Smooth muscle cell (in vitro differentiated cells): ENCODE data around the gene C19orf44. TPM values are rescaled to one million over a fixed set of nuclear protein-coding genes. Genes with fewer than 3 reads are reported as not detected.
"Not testable (repeated sequence)": the region's sequence is repeated elsewhere in the genome, so short reads cannot be mapped to it uniquely, and the experiment has no call there.

ENCODE experiments used
- DNase-seq: peaks from one replicate; lab custom pipeline; 2025; ENCODE audit not compliant: unreplicated experiment; lab: John Stamatoyannopoulos, UW
- H2AFZ ChIP-seq: fragments of 200-600 bp; sonication (generic); 2 replicates; pipeline ENCODE4 v1.6.0; 2016; ENCODE audit warnings: antibody characterized with exemption, low read depth, mild to moderate bottlenecking
- H3F3A ChIP-seq: fragments of 200-600 bp; sonication (generic); 2 replicates; pipeline ENCODE4 v1.6.0; 2017; ENCODE audit warnings: antibody characterized with exemption, low read depth
- H3K27ac ChIP-seq: fragments of 200-600 bp; sonication (generic); 2 replicates; pipeline ENCODE4 v1.5.1; 2016; ENCODE audit warnings: low read depth, mild to moderate bottlenecking
- H3K27me3 ChIP-seq: fragments of 200-600 bp; sonication (generic); 2 replicates; pipeline ENCODE4 v1.6.1; 2016; ENCODE audit warnings: low read depth, mild to moderate bottlenecking
- H3K36me3 ChIP-seq: fragments of 200-600 bp; sonication (generic); 2 replicates; pipeline ENCODE4 v1.5.1; 2016; ENCODE audit warnings: low read depth
- H3K4me1 ChIP-seq: fragments of 200-600 bp; sonication (generic); 2 replicates; pipeline ENCODE4 v1.5.1; 2016; ENCODE audit warnings: low read depth
- H3K4me2 ChIP-seq: fragments of 200-600 bp; sonication (generic); 2 replicates; pipeline ENCODE4 v1.6.0; 2016; ENCODE audit warnings: mild to moderate bottlenecking
- H3K4me3 ChIP-seq: fragments of 200-600 bp; sonication (generic); 2 replicates; pipeline ENCODE4 v1.5.1; 2016; ENCODE audit warnings: mild to moderate bottlenecking
- H3K79me2 ChIP-seq: fragments of 200-600 bp; sonication (generic); 2 replicates; pipeline ENCODE4 v1.6.0; 2016; ENCODE audit warnings: low read depth, mild to moderate bottlenecking
- H3K9ac ChIP-seq: fragments of 200-600 bp; sonication (generic); 2 replicates; pipeline ENCODE4 v1.6.0; 2016; ENCODE audit warnings: low read depth
- H3K9me3 ChIP-seq: fragments of 200-600 bp; sonication (generic); replicated peaks from 2 replicates; pipeline ENCODE4 v1.5.1; 2016; ENCODE audit warnings: low read depth
- H4K20me1 ChIP-seq: fragments of 200-600 bp; sonication (generic); 2 replicates; pipeline ENCODE4 v1.6.0; 2016; ENCODE audit warnings: low read depth
- CTCF ChIP-seq: fragments of 200-600 bp; sonication (generic); IDR thresholded peaks from 2 replicates; pipeline ENCODE4 v1.5.1; 2017; ENCODE audit warnings: borderline replicate concordance, mild to moderate bottlenecking, antibody characterized with exemption; ENCODE audit not compliant: insufficient read depth, poor library complexity, severe bottlenecking
- WGBS: methylation state at CpG from one replicate; pipeline ENCODE4 v1.1.7; 2016; ENCODE audit warnings: low lambda C conversion rate; 5-methylcytosine and 5-hydroxymethylcytosine counted together
- polyA plus RNA-seq: library from polyadenylated mRNA; unstranded; fragments of >200 nt; fragmentation: Nextera tagmentation; extraction: Ambion mirVana; gene quantifications from 2 replicates; pipeline ENCODE4 v1.2.1, GENCODE V29; 2016
- total RNA-seq: library from RNA; depleted of rRNA; stranded (reverse); fragments of >200 nt; gene quantifications from 2 replicates; pipeline ENCODE4 v1.2.3, GENCODE V29; 2014

The C19orf44 gene
- total RNA-seq = 3.3 and 3.9 TPM in 2 replicates
- 2.5 and 3.4 TPM in 2 replicates for polyA plus RNA-seq

GRCh38 chr19:16495982-16496612 lies at the start of gene C19orf44, which contains the start of gene CALR3:
TSS of gene C19orf44 (plus strand) at chr19:16496394. CDS start at chr19:16500793, 4,399 bp downstream.
TSS of gene CALR3 (minus strand) at chr19:16496167. CDS start at chr19:16496129, 38 bp downstream.
- no peak for TF ChIP-seq CTCF
- Histone ChIP-seq H3K4me2 (peak within 1 kb of the TSS; percentile 91), H4K20me1 (no peaks in the 10 kb centered on the region), H3K79me2 (no peaks in the 10 kb centered on the region), H2AFZ (peak within 1 kb of the TSS; percentile 99), H3K9ac (peak within 1 kb of the TSS; percentile 70), H3K4me3 (peak within 1 kb of the TSS; percentile 64), H3K36me3 (no peaks in the 10 kb centered on the region), H3K9me3 (no peaks in the 10 kb centered on the region), H3K27ac (peak within 1 kb of the TSS; percentile 47), H3K4me1 (no peaks in the 10 kb centered on the region), H3F3A (no peaks in the 10 kb centered on the region), H3K27me3 (no peaks in the 10 kb centered on the region)
- WGBS = under 1% methylated on average over 52 of the region's 52 CpGs
- peak; percentile 89 for DNase-seq

- H3K27me3 ChIP-seq = no peaks in the 10 kb centered on the region
- H3K79me2 ChIP-seq = peaks cover 83% of the 10 kb centered on the region
- H3K9ac ChIP-seq = no peak overlapping the region
- H3K27ac ChIP-seq = peak overlapping the region; percentile 75
- no peaks in the 10 kb centered on the region for H3K9me3 ChIP-seq
- H2AFZ ChIP-seq = no peak overlapping the region
- WGBS = 39% methylated on average over 9 of the region's 9 CpGs
- no peaks in the 10 kb centered on the region for H3K36me3 ChIP-seq
- DNase-seq = peak; percentile 55
- H3K4me2 ChIP-seq = peak overlapping the region; percentile 69
- TF ChIP-seq CTCF = no peak
- peaks cover 97% of the 10 kb centered on the region for H4K20me1 ChIP-seq
- peaks cover 17% of the 10 kb centered on the region for H3K4me1 ChIP-seq
- H3F3A ChIP-seq = peaks cover 17% of the 10 kb centered on the region
- no peak overlapping the region for H3K4me3 ChIP-seq
Observed at GRCh38 chr19:16446724-16447368, 49.3 kb upstream of the C19orf44 start.

GRCh38 chr19:16448872-16449271 lies 47.3 kb upstream of the C19orf44 start:
- not testable (repeated sequence) for H3K4me3 ChIP-seq, DNase-seq, H3K9ac ChIP-seq, H3K36me3 ChIP-seq, H2AFZ ChIP-seq, H3K27ac ChIP-seq, H3K9me3 ChIP-seq, H3K4me2 ChIP-seq, H3K27me3 ChIP-seq
- Histone ChIP-seq H3K79me2 (peaks cover 85% of the 10 kb centered on the region), H3K4me1 (peaks cover 14% of the 10 kb centered on the region), H4K20me1 (peaks cover 98% of the 10 kb centered on the region), H3F3A (peaks cover 17% of the 10 kb centered on the region)
- 98% methylated on average over 3 of the region's 3 CpGs for WGBS

GRCh38 chr19:16449330-16449961 lies 46.7 kb upstream of the C19orf44 start:
- WGBS = 92% methylated on average over 6 of the region's 6 CpGs
- Histone ChIP-seq H3K79me2 (peaks cover 83% of the 10 kb centered on the region), H3K27ac (no peak overlapping the region), H3K9me3 (no peaks in the 10 kb centered on the region), H2AFZ (no peak overlapping the region), H3K27me3 (no peaks in the 10 kb centered on the region), H3F3A (peaks cover 17% of the 10 kb centered on the region), H3K4me1 (peaks cover 14% of the 10 kb centered on the region), H4K20me1 (peaks cover 98% of the 10 kb centered on the region), H3K36me3 (no peaks in the 10 kb centered on the region), H3K4me2 (no peak overlapping the region), H3K9ac (no peak overlapping the region), H3K4me3 (no peak overlapping the region)
- no peak for TF ChIP-seq CTCF
- DNase-seq = no peak
